Gastroesophageal sphincter (tissue), 4 donors: Measurements from ENCODE around the gene TTC19. TPM values are rescaled to one million over a fixed set of nuclear protein-coding genes. Genes with fewer than 3 reads are reported as not detected.

ENCODE experiments used
- ATAC-seq: fragments of 150-250 bp; one replicate; pipeline ENCODE4 v1.9.1; 2016; ENCODE audit warnings: mild to moderate bottlenecking, moderate library complexity
- H3K27ac ChIP-seq, 4 donors: fragments of 200-600 bp; sonication (generic) in 3 of 4; 1 replicate in 3 of 4; 2 replicates in 1 of 4; pipeline ENCODE4 v1.5.1; 2016 to 2019
- H3K27me3 ChIP-seq: fragments of 200-600 bp; sonication (generic); one replicate; pipeline ENCODE4 v1.5.1; 2019
- H3K36me3 ChIP-seq, 2 donors: fragments of 200-600 bp; sonication (generic); one replicate each; pipeline ENCODE4 v1.5.1; 2019; ENCODE audit warnings: control low read depth in 1 of 2
- H3K4me1 ChIP-seq, 3 donors: fragments of 200-600 bp; sonication (generic); 1 replicate in 2 of 3; 2 replicates in 1 of 3; pipeline ENCODE4 v1.5.1; 2016 to 2019; ENCODE audit warnings: control low read depth in 2 of 3
- H3K4me3 ChIP-seq, 2 donors: fragments of 200-600 bp; sonication (generic); one replicate each; pipeline ENCODE4 v1.5.1; 2019; ENCODE audit warnings: mild to moderate bottlenecking in 1 of 2, moderate library complexity in 1 of 2
- H3K9me3 ChIP-seq, 3 donors: fragments of 200-600 bp; sonication (generic); one replicate each; pipeline ENCODE4 v1.5.1; 2017 to 2019; ENCODE audit warnings: control low read depth in 2 of 3
- CTCF ChIP-seq, 4 experiments: fragments of 200-600 bp in 2 of 4; fragments of 450-650 bp in 2 of 4; sonication (generic) in 1 of 4; IDR thresholded peaks; one replicate each; pipeline ENCODE4 v1.5.1; 2017 to 2019; ENCODE audit warnings: antibody characterized with exemption in 4 of 4, mild to moderate bottlenecking in 2 of 4, moderate library complexity in 2 of 4
- EP300 ChIP-seq: sonication (generic); formaldehyde crosslinking; IDR thresholded peaks from one replicate; pipeline ENCODE4 v1.6.1; 2017; ENCODE audit warnings: antibody characterized with exemption, mild to moderate bottlenecking
- POLR2A ChIP-seq, 2 donors: fragments of 450-650 bp; IDR thresholded peaks; one replicate each; pipeline ENCODE4 v1.6.1; 2017; ENCODE audit warnings: antibody characterized with exemption in 2 of 2, mild to moderate bottlenecking in 2 of 2, moderate library complexity in 1 of 2
- POLR2AphosphoS5 ChIP-seq: sonication (generic); formaldehyde crosslinking; IDR thresholded peaks from one replicate; pipeline ENCODE4 v1.6.1; 2017; ENCODE audit warnings: antibody characterized with exemption
- WGBS, 2 donors: methylation state at CpG; one replicate each; pipeline ENCODE4 v1.1.5; 2018; ENCODE audit warnings: low coverage in 1 of 2; 5-methylcytosine and 5-hydroxymethylcytosine counted together
- total RNA-seq, 4 donors: library from RNA; depleted of rRNA; stranded (reverse); fragments of >200 nt; gene quantifications; one replicate each; pipeline ENCODE4 v1.1.0, GENCODE V29; 2016

Gene TTC19
- total RNA-seq, 4 donors from 2014 or later: 22.1 to 57.1 (median 40.0) TPM

GRCh38 chr17:16025202-16025601 lies 25.6 kb downstream of the TTC19 start:
- H3K36me3 ChIP-seq: peaks cover 5 to 73% of the 10 kb centered on the region in 2 donors
- H3K27me3 ChIP-seq: no peaks in the 10 kb centered on the region
- H3K9me3 ChIP-seq: no peaks in the 10 kb centered on the region
- H3K4me3 ChIP-seq: no peak overlapping the region
- ATAC-seq: no peak
- TF ChIP-seq POLR2A (IDR thresholded peaks at IDR 0.05) (no peak), CTCF (IDR thresholded peaks at IDR 0.05) (no peak), POLR2AphosphoS5 (no peak)
- H3K27ac ChIP-seq: no peak overlapping the region
- H3K4me1 ChIP-seq: peaks cover 0 to 35% (median 0%) of the 10 kb centered on the region in 3 donors
- 86 to 100% methylated on average over 1 of the region's 1 CpG for WGBS, 2 donors

- Histone ChIP-seq H3K36me3 (peaks cover 5 to 75% of the 10 kb centered on the region in 2 donors), H3K4me3 (no peak overlapping the region), H3K9me3 (no peaks in the 10 kb centered on the region), H3K4me1 (peaks cover 0 to 31% (median 0%) of the 10 kb centered on the region in 3 donors), H3K27me3 (no peaks in the 10 kb centered on the region), H3K27ac (peak overlapping the region in 2 of 4 donors; percentile 50 to 62)
- 72 to 92% methylated on average over 4 to 5 of the region's 5 CpGs for WGBS, 2 donors
- TF ChIP-seq POLR2A (IDR thresholded peaks at IDR 0.05): no peak
- no peak for TF ChIP-seq CTCF (IDR thresholded peaks at IDR 0.05)
- TF ChIP-seq POLR2AphosphoS5: no peak
- no peak for TF ChIP-seq EP300
- no peak for ATAC-seq
Measured at GRCh38 chr17:16026895-16027294, 27.3 kb downstream of the TTC19 start.

- WGBS, 2 donors: 56 to 63% methylated on average over 5 of the region's 5 CpGs
- TF ChIP-seq CTCF (IDR thresholded peaks at IDR 0.05) (peak in 1 of 4 experiments; percentile 25), POLR2A (IDR thresholded peaks at IDR 0.05) (no peak), POLR2AphosphoS5 (peak; percentile 56), EP300 (no peak)
- Histone ChIP-seq H3K4me3 (no peak overlapping the region), H3K9me3 (no peaks in the 10 kb centered on the region), H3K27ac (peak overlapping the region in 3 of 4 donors; percentile 50 to 64 (median 62)), H3K4me1 (peaks cover 0 to 21% (median 0%) of the 10 kb centered on the region in 3 donors), H3K27me3 (no peaks in the 10 kb centered on the region), H3K36me3 (peaks cover 5 to 80% of the 10 kb centered on the region in 2 donors)
- peak; percentile 80 for ATAC-seq
Measured at GRCh38 chr17:16027708-16028584, 28.3 kb downstream of the TTC19 start.

GRCh38 chr17:16033729-16034349 lies 34.2 kb downstream of the TTC19 start:
- no peak for ATAC-seq
- H3K4me1 ChIP-seq: peaks cover 0 to 8% (median 0%) of the 10 kb centered on the region in 3 donors
- WGBS, 2 donors: 93 to 97% methylated on average over 7 of the region's 7 CpGs
- no peak overlapping the region for H3K4me3 ChIP-seq
- H3K9me3 ChIP-seq: peaks cover 0 to 4% (median 0%) of the 10 kb centered on the region in 3 donors
- H3K36me3 ChIP-seq: peaks cover 3 to 99% of the 10 kb centered on the region in 2 donors
- TF ChIP-seq EP300: no peak
- TF ChIP-seq CTCF (IDR thresholded peaks at IDR 0.05): no peak
- TF ChIP-seq POLR2AphosphoS5: no peak
- no peak for TF ChIP-seq POLR2A (IDR thresholded peaks at IDR 0.05)
- no peak overlapping the region for H3K27ac ChIP-seq
- no peaks in the 10 kb centered on the region for H3K27me3 ChIP-seq
